ENCODE data around the gene DBP.

DNA sequence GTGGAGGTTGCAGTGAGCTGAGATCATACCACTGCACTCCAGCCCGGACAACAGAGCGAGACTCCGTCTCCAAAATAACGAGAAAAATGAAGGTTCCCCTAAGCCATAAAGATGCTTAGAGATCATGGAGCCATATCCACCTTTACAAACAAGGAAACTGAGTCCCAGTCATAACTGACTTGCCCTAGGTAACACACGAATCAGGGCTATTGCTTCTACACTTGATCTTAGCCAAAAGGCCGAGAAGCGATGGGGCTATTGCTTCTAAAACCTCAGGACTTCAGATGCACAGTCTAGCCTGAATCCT is 3.2 kb downstream of the DBP start:
- TF ChIP-seq, protein P1, sequence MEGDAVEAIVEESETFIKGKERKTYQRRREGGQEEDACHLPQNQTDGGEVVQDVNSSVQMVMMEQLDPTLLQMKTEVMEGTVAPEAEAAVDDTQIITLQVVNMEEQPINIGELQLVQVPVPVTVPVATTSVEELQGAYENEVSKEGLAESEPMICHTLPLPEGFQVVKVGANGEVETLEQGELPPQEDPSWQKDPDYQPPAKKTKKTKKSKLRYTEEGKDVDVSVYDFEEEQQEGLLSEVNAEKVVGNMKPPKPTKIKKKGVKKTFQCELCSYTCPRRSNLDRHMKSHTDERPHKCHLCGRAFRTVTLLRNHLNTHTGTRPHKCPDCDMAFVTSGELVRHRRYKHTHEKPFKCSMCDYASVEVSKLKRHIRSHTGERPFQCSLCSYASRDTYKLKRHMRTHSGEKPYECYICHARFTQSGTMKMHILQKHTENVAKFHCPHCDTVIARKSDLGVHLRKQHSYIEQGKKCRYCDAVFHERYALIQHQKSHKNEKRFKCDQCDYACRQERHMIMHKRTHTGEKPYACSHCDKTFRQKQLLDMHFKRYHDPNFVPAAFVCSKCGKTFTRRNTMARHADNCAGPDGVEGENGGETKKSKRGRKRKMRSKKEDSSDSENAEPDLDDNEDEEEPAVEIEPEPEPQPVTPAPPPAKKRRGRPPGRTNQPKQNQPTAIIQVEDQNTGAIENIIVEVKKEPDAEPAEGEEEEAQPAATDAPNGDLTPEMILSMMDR (IDR thresholded peaks at IDR 0.05), result no peak
- TF ChIP-seq POLR2A (IDR thresholded peaks at IDR 0.05) (no peak), POLR2AphosphoS5 (IDR thresholded peaks at IDR 0.05) (no peak)

Data from sigmoid colon (tissue), 4 donors.